ENCODE data around the gene HBG1.

GRCh38 chr11:5282628-5283027 is 33.0 kb upstream of the HBG1 start:
- TF ChIP-seq CTCF (optimal IDR thresholded peaks at IDR 0.05 in 1 of 3, IDR thresholded peaks at IDR 0.05 in 1 of 3, conservative IDR thresholded peaks at IDR 0.05 in 1 of 3; ENCODE audit: extremely low read depth in 1 of 3, insufficient read depth in 2 of 3, low read length in 3 of 3) (no peak), EZH2 (IDR thresholded peaks at IDR 0.05; ENCODE audit: low read length) (no peak)
